Esophagus muscularis mucosa (tissue), 4 donors: ENCODE data around the gene CYB5A. TPM values are rescaled to one million over a fixed set of nuclear protein-coding genes. Genes with fewer than 3 reads are reported as not detected.

Experiments used
- small RNA-seq, 3 donors: library from RNA; depleted of rRNA; stranded (forward); fragments of <200 nt; gene quantifications; one replicate each; pipeline ENCODE3, GENCODE V24; 2016
- total RNA-seq, 4 donors: library from RNA; depleted of rRNA; stranded (reverse); fragments of >200 nt; gene quantifications; one replicate each; pipeline versions ENCODE4 v1.1.0 to v1.2.1, GENCODE V29; 2016

Gene CYB5A
- total RNA-seq, 4 donors from 2014 or later, result 77.7 to 99.4 (median 81.5) TPM

Small RNAs within 50 kb of the gene (small RNA-seq; reads per million reads assigned to genes)
- gene RN7SL551P, result 0 reads per million in 3 donors

Other genes with a start within 250 kb of the CYB5A start
- gene FBXO15, start 144.1 kb downstream of the CYB5A start, total RNA-seq, result under 1 TPM in 2 of 4 donors, not detected in 2; 0.33 to 0.45 TPM
- 10 to 100 TPM; 39.7 to 55.6 (median 46.7) TPM for gene TIMM21, start 143.4 kb downstream of the CYB5A start, total RNA-seq
- gene C18orf63, start 23.9 kb upstream of the CYB5A start, total RNA-seq, result not detected
- gene DIPK1C, start 165.3 kb upstream of the CYB5A start, total RNA-seq, result under 1 TPM in 3 of 4 donors, not detected in 1; 0.17 to 0.50 (median 0.45) TPM
- gene CNDP2, start 204.4 kb upstream of the CYB5A start, total RNA-seq, result 10 to 100 TPM; 31.1 to 52.5 (median 42.9) TPM
- gene CNDP1, start 242.5 kb upstream of the CYB5A start, total RNA-seq, result not detected